ENCODE data around the gene PPM1N.

The PPM1N gene

GRCh38 chr19:45483033-45483432, 15.2 kb upstream of the PPM1N start:
- no peak overlapping the region for H3K4me3 ChIP-seq (replicated peaks in 1 of 2; ENCODE audit: low read depth in 2 of 2, low read length in 2 of 2)
- TF ChIP-seq, protein P1, sequence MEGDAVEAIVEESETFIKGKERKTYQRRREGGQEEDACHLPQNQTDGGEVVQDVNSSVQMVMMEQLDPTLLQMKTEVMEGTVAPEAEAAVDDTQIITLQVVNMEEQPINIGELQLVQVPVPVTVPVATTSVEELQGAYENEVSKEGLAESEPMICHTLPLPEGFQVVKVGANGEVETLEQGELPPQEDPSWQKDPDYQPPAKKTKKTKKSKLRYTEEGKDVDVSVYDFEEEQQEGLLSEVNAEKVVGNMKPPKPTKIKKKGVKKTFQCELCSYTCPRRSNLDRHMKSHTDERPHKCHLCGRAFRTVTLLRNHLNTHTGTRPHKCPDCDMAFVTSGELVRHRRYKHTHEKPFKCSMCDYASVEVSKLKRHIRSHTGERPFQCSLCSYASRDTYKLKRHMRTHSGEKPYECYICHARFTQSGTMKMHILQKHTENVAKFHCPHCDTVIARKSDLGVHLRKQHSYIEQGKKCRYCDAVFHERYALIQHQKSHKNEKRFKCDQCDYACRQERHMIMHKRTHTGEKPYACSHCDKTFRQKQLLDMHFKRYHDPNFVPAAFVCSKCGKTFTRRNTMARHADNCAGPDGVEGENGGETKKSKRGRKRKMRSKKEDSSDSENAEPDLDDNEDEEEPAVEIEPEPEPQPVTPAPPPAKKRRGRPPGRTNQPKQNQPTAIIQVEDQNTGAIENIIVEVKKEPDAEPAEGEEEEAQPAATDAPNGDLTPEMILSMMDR (IDR thresholded peaks at IDR 0.05; ENCODE audit: low read depth, low read length): no peak

DNA sequence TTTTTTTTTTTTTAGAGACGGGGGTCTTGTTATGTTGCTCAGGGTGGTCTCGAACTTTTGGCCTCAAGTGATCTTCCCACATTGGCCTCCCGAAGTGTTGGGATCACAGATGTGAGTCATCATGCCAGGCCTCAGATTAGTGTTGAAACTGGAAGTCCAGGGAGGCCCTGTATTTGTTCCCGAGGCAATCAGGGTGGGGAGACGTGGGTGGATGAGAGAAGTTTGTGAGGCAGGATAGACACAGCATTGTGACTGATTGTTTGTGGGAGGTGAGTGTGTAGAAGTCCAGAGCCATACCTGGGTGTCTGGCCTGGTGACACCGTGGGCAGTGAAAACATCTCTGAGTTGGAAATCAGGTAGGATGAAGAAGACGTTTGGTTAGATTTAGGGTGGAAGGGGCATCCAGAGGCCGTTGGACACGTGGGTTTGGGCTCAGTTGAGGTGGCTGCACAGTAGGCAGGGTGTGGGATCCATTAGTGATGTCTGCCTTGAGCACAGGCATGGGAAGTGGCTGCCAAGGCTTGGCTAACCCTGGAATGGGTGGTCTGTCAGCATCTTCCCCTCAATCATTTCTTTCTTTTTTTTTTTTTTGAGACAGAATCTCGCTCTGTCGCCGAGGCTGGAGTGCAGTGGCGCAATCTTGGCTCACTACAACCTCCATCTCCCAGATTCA, 13.8 kb upstream of the PPM1N start:
- TF ChIP-seq, protein P1 (IDR thresholded peaks at IDR 0.05; ENCODE audit: low read depth, low read length): no peak
- no peak overlapping the region for H3K4me3 ChIP-seq (replicated peaks in 1 of 2; ENCODE audit: low read depth in 2 of 2, low read length in 2 of 2)
- peak; percentile 57 to 58 for DNase-seq (ENCODE audit: low read depth in 2 of 2)

More at GRCh38 chr19:45483033-45483432, 15.2 kb upstream of the PPM1N start:
- DNase-seq (ENCODE audit: low read depth in 2 of 2): no peak

- TF ChIP-seq, protein P1 (IDR thresholded peaks at IDR 0.05; ENCODE audit: low read depth, low read length): peak; percentile 97
- H3K4me3 ChIP-seq (replicated peaks in 1 of 2; ENCODE audit: low read depth in 2 of 2, low read length in 2 of 2): peak overlapping the region; percentile 68 to 71
- DNase-seq (ENCODE audit: low read depth in 2 of 2): peak; percentile 95 to 96
Measured at GRCh38 chr19:45485305-45486077, 12.8 kb upstream of the PPM1N start.

GRCh38 chr19:45488708-45489107, 9.5 kb upstream of the PPM1N start:
- TF ChIP-seq, protein P1 (IDR thresholded peaks at IDR 0.05; ENCODE audit: low read depth, low read length): no peak
- no peak for DNase-seq (ENCODE audit: low read depth in 2 of 2)
- no peak overlapping the region for H3K4me3 ChIP-seq (replicated peaks in 1 of 2; ENCODE audit: low read depth in 2 of 2, low read length in 2 of 2)

DNA sequence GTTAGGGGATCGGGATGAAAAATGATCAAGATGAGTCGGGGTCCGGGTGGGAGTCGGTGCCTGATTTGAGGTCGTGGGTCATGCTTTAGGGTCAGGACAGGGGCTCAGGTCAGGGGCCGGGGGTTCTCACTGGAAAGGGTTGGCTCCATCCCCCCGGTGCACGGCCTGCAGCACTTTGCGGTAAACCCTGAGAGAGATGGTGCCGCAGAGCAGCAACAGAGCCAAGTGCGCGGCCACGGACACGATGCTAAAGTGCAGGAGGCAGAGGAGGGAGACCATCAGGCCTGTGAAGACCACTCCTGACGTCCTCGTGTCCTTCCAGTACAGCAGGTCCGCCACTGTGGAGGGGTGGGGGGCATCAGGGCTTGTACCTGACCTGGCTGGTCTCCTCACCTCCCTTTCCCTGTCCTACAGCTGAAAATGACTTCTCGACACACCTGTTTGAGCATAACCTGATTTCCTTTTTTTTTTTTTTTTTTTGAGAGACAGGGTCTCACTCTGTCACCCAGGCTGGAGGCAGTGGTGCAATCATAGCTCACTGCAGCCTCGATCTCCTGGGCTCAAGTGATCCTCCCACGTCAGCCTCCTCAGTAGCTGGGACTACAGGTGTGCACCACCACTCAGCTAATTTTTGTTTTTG, 8.9 kb upstream of the PPM1N start:
- no peak for DNase-seq (ENCODE audit: low read depth in 2 of 2)
- TF ChIP-seq, protein P1 (IDR thresholded peaks at IDR 0.05; ENCODE audit: low read depth, low read length): no peak
- H3K4me3 ChIP-seq (replicated peaks in 1 of 2; ENCODE audit: low read depth in 2 of 2, low read length in 2 of 2): no peak overlapping the region

DNA sequence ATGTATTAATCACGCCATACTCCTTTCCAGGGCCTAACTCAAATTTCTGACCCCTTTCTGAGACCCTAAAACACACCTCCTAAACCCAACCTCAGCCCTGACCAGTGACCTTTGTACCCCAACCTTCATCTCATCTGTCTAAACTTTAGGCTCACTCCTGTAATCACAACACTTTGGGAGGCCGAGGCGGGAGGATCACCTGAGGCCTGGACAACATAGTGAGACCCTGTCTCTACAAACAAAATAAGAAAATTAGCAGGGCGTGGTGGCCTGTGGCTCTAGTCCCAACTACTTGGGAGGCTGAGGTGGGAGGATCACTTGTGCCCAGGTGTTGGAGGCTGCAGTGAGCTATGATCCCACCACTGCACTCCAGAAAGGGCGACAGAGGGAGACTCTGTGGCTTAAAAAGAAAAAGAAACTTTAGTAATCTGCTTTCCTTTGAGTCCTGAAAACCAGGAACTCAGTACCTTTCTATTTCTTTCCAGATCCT, 6.1 kb upstream of the PPM1N start:
- DNase-seq (ENCODE audit: low read depth in 2 of 2): no peak
- TF ChIP-seq, protein P1 (IDR thresholded peaks at IDR 0.05; ENCODE audit: low read depth, low read length): no peak
- peak overlapping the region in 1 of 2 donors; percentile 75 for H3K4me3 ChIP-seq (replicated peaks in 1 of 2; ENCODE audit: low read depth in 2 of 2, low read length in 2 of 2)

All from cardiac fibroblast (primary cell).